DND-41 (cell line): ENCODE data around the gene CNNM3.

Experiments
- ATAC-seq: fragments of 200-7000 bp; cut with Tn5 transposase; 3 replicates; pipeline ENCODE4 v1.9.1; 2021; ENCODE audit warnings: low read depth; ENCODE audit not compliant: insufficient read depth
- DNase-seq: peaks from one replicate; pipeline ENCODE4 v3.0.0-alpha.2; 2020
- H2AFZ ChIP-seq: 2 replicates; pipeline ENCODE4 v1.6.0; 2012; ENCODE audit warnings: low read depth, low read length
- H3K27ac ChIP-seq: 2 replicates; pipeline ENCODE4 v1.5.1; 2012; ENCODE audit warnings: low read length, inconsistent platforms
- H3K27me3 ChIP-seq: fragments of 200-600 bp; sonication (generic); 2 replicates; pipeline ENCODE4 v1.6.0; 2012; ENCODE audit warnings: low read length, mild to moderate bottlenecking, inconsistent platforms; ENCODE audit not compliant: insufficient read depth, poor library complexity
- H3K36me3 ChIP-seq: 2 replicates; pipeline ENCODE4 v1.5.1; 2012; ENCODE audit warnings: low read length, inconsistent platforms; ENCODE audit not compliant: insufficient read depth
- H3K4me1 ChIP-seq: 2 replicates; pipeline ENCODE4 v1.5.1; 2012; ENCODE audit warnings: mild to moderate bottlenecking, low read length; ENCODE audit not compliant: insufficient read depth
- H3K4me2 ChIP-seq: 2 replicates; pipeline ENCODE4 v1.6.0; 2012; ENCODE audit warnings: mild to moderate bottlenecking, moderate library complexity, low read length, inconsistent platforms; ENCODE audit not compliant: insufficient read depth
- H3K4me3 ChIP-seq, 2 experiments: fragments of 200-600 bp in 1 of 2; shearing (Covaris generic) in 1 of 2; 2 replicates each; pipeline ENCODE4 v1.5.1; 2012 to 2016; ENCODE audit warnings: inconsistent platforms in 2 of 2, low read length in 2 of 2, mild to moderate bottlenecking in 2 of 2, low read depth in 1 of 2, moderate library complexity in 1 of 2
- H3K79me2 ChIP-seq: 2 replicates; pipeline ENCODE4 v1.6.0; 2012; ENCODE audit warnings: low read length, inconsistent platforms; ENCODE audit not compliant: insufficient read depth
- H3K9ac ChIP-seq: 2 replicates; pipeline ENCODE4 v1.6.0; 2012; ENCODE audit warnings: low read depth, mild to moderate bottlenecking, inconsistent platforms, low read length, moderate library complexity
- H3K9me3 ChIP-seq: 2 replicates; pipeline ENCODE4 v1.5.1; 2012; ENCODE audit warnings: low read length, moderate library complexity, mild to moderate bottlenecking, inconsistent platforms; ENCODE audit not compliant: insufficient read depth, severe bottlenecking
- H4K20me1 ChIP-seq: 2 replicates; pipeline ENCODE4 v1.6.0; 2012; ENCODE audit warnings: low read length; ENCODE audit not compliant: insufficient read depth
- EZH2 ChIP-seq: IDR thresholded peaks from 3 replicates; pipeline ENCODE4 v1.6.1; 2012; ENCODE audit warnings: borderline replicate concordance, low read depth, mild to moderate bottlenecking, moderate library complexity, low read length, inconsistent platforms; ENCODE audit not compliant: severe bottlenecking
- TF ChIP-seq, protein P1 (sequence below): IDR thresholded peaks from 2 replicates; pipeline ENCODE4 v1.5.1; 2012; ENCODE audit warnings: borderline replicate concordance, low read length, moderate library complexity, mild to moderate bottlenecking; ENCODE audit not compliant: poor library complexity, severe bottlenecking; ENCODE audit errors: extremely low read depth

The CNNM3 gene

GRCh38 chr2:96837575-96837974 lies 21.5 kb downstream of the CNNM3 start:
- Histone ChIP-seq H3K4me2 (no peak overlapping the region), H3K36me3 (peaks cover 68% of the 10 kb centered on the region), H3K27me3 (no peaks in the 10 kb centered on the region), H3K9ac (no peak overlapping the region), H4K20me1 (peaks cover 19% of the 10 kb centered on the region), H2AFZ (no peak overlapping the region), H3K27ac (no peak overlapping the region; the same call in 1 of the 2 replicates), H3K79me2 (no peaks in the 10 kb centered on the region), H3K4me3 (no peak overlapping the region), H3K9me3 (no peaks in the 10 kb centered on the region), H3K4me1 (no peaks in the 10 kb centered on the region)
- ATAC-seq, result no peak
- no peak for DNase-seq
- TF ChIP-seq EZH2, result no peak
- TF ChIP-seq, protein P1, sequence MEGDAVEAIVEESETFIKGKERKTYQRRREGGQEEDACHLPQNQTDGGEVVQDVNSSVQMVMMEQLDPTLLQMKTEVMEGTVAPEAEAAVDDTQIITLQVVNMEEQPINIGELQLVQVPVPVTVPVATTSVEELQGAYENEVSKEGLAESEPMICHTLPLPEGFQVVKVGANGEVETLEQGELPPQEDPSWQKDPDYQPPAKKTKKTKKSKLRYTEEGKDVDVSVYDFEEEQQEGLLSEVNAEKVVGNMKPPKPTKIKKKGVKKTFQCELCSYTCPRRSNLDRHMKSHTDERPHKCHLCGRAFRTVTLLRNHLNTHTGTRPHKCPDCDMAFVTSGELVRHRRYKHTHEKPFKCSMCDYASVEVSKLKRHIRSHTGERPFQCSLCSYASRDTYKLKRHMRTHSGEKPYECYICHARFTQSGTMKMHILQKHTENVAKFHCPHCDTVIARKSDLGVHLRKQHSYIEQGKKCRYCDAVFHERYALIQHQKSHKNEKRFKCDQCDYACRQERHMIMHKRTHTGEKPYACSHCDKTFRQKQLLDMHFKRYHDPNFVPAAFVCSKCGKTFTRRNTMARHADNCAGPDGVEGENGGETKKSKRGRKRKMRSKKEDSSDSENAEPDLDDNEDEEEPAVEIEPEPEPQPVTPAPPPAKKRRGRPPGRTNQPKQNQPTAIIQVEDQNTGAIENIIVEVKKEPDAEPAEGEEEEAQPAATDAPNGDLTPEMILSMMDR, result no peak

GRCh38 chr2:96838345-96839292 lies 22.6 kb downstream of the CNNM3 start:
- ATAC-seq, result no peak
- Histone ChIP-seq H3K27me3 (no peaks in the 10 kb centered on the region), H3K9me3 (no peaks in the 10 kb centered on the region), H3K4me3 (no peak overlapping the region), H3K4me2 (no peak overlapping the region), H3K36me3 (peaks cover 61% of the 10 kb centered on the region), H3K9ac (no peak overlapping the region), H3K4me1 (no peaks in the 10 kb centered on the region), H3K79me2 (no peaks in the 10 kb centered on the region), H4K20me1 (peaks cover 13% of the 10 kb centered on the region), H2AFZ (no peak overlapping the region), H3K27ac (no peak overlapping the region)
- TF ChIP-seq EZH2, result no peak
- TF ChIP-seq, protein P1, result no peak
- no peak for DNase-seq

DNA sequence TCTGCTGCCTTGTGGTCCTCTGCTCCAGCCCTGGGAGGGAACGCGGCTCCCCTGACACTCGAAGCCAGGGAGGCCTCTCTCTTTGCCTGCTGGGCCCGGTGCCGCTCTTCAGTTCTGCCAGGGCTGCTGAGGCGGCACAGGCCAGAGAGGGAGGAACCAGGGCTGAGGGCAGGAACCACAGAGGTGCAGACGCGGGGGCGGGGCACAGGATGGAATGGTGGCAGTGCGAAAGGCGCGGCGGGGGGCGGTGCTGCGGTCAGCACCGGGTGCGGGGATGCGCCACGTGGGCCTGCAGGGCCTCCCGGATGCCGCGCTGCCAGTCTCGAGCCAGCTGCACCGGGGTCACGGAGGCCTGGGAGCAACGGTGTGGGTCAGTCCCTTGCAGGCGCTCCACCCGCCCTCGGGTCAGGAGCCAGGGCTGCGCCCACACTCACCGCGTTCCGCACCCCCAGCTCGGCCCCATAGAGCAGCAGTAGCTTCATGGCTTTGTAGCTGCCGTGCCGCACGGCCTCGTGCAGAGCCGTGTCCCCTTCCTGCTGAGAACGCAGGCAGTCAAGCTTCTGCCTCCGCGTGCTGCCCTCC lies 23.3 kb downstream of the CNNM3 start:
- peaks cover 13% of the 10 kb centered on the region for H4K20me1 ChIP-seq
- TF ChIP-seq EZH2, result no peak
- TF ChIP-seq, protein P1, result no peak
- H3K9ac ChIP-seq, result no peak overlapping the region
- no peaks in the 10 kb centered on the region for H3K4me1 ChIP-seq
- H3K79me2 ChIP-seq, result no peaks in the 10 kb centered on the region
- no peak overlapping the region for H2AFZ ChIP-seq
- H3K4me2 ChIP-seq, result no peak overlapping the region
- peaks cover 58% of the 10 kb centered on the region for H3K36me3 ChIP-seq
- ATAC-seq (peak; percentile 23; the same call in 1 of the 3 replicates), DNase-seq (peak; percentile 21)
- no peak overlapping the region for H3K27ac ChIP-seq
- no peaks in the 10 kb centered on the region for H3K27me3 ChIP-seq
- no peaks in the 10 kb centered on the region for H3K9me3 ChIP-seq
- no peak overlapping the region for H3K4me3 ChIP-seq
